NCI-H82 treated with DMSO at 0.1 percent for 48 hours (cell line): ENCODE measurements around the gene HTRA3.
"Not testable (repeated sequence)": the region's sequence is repeated elsewhere in the genome, so short reads cannot be mapped to it uniquely, and the experiment has no call there.

Experiments
- DNase-seq: peaks from one replicate; lab custom pipeline; 2025; ENCODE audit not compliant: unreplicated experiment; lab: John Stamatoyannopoulos, UW

The HTRA3 gene

GRCh38 chr4:8338351-8338961 lies 68.9 kb downstream of the HTRA3 start:
- DNase-seq: no peak

GRCh38 chr4:8340781-8341241 lies 71.3 kb downstream of the HTRA3 start:
- no peak for DNase-seq

DNA sequence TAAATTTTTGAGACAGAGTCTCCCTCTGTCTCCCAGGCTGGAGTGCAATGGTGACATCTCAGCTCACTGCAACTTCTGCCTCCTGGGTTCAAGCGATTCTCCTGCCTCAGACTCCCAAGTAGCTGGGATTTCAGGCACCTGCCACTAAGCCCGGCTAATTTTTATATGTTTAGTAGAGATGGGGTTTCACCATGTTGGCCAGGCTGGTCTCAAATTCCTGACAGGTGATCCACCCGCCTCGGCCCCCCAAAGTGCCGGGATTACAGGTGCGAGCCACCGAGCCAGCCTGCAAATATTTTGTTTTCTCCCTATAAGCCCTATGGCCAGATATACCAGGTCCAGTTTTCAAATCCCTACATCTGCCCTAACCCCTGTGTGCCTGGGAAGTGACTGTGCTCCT lies 71.7 kb downstream of the HTRA3 start:
- not testable (repeated sequence) for DNase-seq

- no peak for DNase-seq
These were observed 72.1 kb downstream of the HTRA3 start for GRCh38 chr4:8341691-8342090.

- peak; percentile 1 for DNase-seq
These were observed 73.2 kb downstream of the HTRA3 start for GRCh38 chr4:8342651-8343261.

DNA sequence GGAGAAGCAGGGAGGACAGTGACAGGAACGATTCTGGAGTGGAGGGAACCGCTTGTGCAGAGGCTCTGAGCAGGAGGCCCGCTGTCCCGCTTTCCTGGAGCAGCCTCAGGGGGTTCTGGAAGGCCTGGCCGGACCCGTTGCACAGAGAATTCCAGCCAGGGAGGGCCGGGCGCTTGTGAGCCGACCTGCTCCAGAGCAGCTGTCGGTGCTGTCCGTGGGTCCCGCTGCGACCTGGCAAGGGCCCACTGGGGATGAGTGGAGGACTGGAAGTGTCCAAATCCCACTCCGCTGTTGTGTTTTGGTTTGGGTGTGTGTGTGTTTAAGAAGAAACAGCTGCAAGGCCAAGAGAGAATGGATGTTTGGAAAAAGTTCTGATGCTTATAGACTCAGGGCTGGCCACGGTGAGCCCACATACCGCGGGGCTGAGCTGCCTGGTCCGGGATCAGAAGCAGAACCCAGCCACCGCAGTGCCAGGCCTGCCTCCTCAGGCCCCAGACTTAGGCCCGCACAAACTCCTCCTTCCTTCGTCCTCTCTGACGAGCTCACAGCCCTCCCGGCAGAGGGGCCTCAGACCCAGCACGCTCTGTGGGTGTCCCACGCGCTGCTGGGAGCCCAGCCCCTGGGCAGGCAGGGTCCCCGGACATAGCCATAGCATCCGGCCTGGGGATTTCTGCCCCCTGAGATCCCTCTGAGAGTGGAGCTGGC lies 73.9 kb downstream of the HTRA3 start:
- DNase-seq: no peak

DNA sequence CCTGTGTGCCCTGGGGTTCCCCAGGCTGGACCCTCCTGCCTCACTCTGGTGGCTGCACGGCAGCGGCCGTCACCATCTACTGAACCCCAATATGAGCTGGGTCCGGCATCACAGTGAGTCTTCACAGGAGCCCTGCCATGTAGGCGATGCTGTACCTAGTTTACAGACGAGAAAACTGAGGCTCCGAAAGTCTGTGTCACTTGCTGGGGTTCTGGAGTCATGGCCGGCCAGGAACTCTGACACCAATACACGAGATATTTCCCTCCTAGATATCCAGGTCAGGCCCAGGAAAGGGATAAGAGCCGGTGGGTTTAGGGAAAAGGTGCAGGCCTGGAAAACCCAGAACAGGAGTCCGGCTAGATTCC lies 74.4 kb downstream of the HTRA3 start:
- no peak for DNase-seq

GRCh38 chr4:8344377-8344776 lies 74.8 kb downstream of the HTRA3 start:
- DNase-seq: no peak

GRCh38 chr4:8345053-8345945 lies 75.7 kb downstream of the HTRA3 start:
- no peak for DNase-seq

DNA sequence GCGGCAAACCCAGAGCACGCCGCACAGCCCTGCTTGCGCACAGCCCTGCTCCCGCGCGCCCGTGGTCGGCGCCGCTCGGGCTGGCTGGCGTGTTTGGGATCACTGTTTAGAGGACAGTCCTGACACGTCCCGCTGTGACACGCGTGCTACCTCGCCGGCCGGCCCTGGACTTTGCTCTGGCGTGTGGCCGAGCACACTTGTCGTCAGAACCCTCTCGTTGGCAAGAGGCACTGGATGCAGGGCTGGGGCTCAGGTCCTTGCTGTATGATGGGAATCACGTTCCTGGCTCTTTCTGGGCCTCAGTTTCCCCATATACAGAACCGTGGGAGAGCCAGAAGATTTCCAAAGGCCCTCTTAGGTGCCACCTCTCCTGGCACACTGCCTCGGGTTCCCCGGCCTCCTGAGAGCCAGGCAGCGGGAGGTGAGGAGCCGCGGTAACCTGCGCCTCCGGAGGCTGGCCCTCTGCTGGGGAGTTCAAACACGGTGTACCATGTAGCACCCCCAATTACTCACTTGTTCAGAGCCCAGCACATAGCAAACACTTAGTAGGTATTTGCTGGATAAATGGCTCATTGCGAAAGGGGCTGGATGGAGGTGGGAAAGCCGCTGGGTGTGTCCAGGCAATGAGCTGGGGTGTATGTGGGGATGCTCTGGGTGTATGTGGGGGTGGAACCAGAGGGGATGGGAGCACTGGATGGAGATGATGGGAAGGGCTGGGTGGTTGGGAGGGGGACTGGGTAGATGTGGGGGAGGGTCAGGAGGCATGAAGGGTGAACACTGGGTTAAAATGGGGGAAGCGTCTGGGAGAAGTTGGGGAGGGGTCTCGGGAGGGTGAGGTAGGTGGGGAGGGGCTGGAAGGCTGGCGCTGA lies 76.6 kb downstream of the HTRA3 start:
- no peak for DNase-seq

DNA sequence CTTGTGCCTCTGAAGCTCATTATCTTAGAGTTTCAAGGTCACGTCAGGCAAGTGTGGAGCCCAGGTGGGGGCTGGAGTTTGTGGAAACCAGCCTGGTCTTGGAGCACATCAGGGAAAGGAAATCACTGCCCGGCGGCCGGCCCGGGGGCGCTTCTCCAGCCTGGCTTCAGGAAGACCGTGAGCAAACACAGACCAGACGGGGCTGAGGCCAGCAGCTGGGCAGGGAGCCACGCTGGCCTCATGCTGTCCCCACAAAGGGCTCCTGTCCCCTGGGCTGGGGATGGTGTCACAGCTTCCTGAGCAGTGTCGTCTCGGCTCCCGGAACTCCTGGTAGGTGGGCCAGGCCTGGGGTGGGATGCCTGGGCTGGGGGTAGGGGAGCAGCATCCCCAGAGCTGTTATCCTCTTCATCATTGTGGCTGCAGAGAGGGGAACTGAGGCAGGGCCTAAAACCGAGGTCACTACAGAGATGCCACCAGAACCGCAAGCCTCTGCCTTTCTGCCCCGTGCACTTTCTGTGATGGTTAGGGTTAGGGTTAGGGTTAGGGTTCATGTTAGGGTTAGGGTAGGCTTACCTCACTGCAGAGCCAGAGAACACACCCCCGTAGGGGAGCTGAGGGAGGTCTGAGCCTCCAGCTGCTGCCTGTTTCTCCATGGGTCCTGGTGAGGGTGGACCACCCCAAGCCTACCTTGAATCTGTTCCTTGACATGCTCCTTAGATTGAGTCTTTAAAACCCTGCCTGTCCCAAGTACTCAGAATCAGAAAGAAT lies 77.5 kb downstream of the HTRA3 start:
- DNase-seq: no peak

- no peak for DNase-seq
These were observed 78.1 kb downstream of the HTRA3 start for GRCh38 chr4:8347660-8348059.

GRCh38 chr4:8348071-8348470 lies 78.5 kb downstream of the HTRA3 start:
- DNase-seq: no peak

DNA sequence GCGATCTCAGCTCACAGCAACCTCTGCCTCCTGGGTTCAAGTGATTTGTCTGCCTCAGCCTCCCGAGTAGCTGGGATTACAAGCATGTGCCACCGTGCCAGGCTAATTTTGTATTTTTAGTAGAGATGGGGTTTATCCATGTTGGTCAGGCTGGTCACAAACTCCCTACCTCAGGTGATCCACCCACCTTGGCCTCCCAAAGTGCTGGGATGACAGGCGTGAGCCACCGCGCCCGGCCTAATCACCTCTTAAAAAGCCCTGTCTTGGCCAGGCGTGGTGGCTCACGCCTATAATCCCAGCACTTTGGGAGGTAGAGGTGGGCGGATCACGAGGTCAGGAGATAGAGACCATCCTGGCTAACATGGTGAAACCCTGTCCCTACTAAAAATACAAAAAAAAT lies 79.7 kb downstream of the HTRA3 start:
- not testable (repeated sequence) for DNase-seq

- DNase-seq: no peak
These were observed 80.2 kb downstream of the HTRA3 start for GRCh38 chr4:8349664-8350236.

DNA sequence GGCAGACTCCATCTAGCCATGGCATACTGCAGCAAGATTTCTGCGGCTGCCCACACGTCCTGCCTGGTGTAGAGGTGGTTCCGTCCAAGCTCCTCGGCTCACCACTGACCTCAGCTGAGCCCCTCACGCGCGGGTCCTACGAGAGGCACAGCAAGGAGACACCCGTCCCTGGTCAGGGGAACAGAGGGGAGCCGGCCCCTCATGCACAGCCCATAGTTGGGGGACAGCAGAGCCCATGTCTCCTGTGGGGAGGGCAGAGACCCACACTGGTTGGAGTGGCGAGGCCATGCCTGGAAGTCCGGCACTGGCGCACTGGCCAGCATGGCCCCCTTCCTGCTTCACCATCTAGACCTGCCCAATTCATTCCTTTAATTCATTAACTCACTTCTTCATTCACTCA lies 80.8 kb downstream of the HTRA3 start:
- DNase-seq: no peak

GRCh38 chr4:8350841-8351461 lies 81.4 kb downstream of the HTRA3 start:
- DNase-seq: no peak

GRCh38 chr4:8351931-8352367 lies 82.4 kb downstream of the HTRA3 start:
- DNase-seq: no peak
